ENCODE data around the gene VASP.
A peak's percentile ranks its signal among the peaks of the same experiment; 100 is the strongest.

Gene VASP

GRCh38 chr19:45515081-45515624 is 7.9 kb downstream of the VASP start:
- DNase-seq = peak; percentile 93 to 97 (median 96)

DNA sequence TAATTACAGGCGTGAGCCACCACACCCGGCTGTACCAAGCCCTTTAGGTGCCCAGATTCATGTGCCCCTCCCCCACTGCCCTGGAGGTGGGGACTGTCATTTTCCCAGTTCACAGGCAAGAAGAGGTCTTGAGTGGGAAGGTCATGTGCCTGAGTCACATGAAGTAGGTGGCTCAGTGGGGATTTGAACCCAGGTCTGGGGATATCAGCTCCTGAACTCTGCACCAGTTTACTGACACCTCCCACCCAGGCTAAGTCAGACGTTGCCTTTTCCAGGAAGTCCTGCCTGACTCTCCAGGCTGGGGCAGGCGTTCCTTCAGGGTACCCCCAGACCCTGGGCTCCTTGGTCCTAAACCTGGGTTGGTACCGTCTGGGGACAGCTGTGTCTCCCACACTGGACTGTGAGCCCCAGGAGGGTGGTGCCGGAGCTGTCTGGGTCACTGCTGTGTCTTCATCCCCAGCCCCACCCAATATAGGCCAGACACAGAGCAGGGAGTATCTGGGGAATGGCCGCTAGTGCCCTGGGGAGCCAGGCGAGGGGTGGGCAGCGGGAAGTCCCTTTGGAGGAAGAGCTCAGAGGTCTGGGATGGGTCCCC is 8.6 kb downstream of the VASP start:
- DNase-seq = peak; percentile 62 to 85 (median 82)

GRCh38 chr19:45517238-45517637 is 10.0 kb downstream of the VASP start:
- no peak for DNase-seq

- no peak for DNase-seq
Observed at GRCh38 chr19:45517641-45518468, 10.6 kb downstream of the VASP start.

GRCh38 chr19:45518469-45518826 is 11.2 kb downstream of the VASP start:
- no peak for DNase-seq

GRCh38 chr19:45522010-45522941 is 15.0 kb downstream of the VASP start:
- DNase-seq = no peak

DNA sequence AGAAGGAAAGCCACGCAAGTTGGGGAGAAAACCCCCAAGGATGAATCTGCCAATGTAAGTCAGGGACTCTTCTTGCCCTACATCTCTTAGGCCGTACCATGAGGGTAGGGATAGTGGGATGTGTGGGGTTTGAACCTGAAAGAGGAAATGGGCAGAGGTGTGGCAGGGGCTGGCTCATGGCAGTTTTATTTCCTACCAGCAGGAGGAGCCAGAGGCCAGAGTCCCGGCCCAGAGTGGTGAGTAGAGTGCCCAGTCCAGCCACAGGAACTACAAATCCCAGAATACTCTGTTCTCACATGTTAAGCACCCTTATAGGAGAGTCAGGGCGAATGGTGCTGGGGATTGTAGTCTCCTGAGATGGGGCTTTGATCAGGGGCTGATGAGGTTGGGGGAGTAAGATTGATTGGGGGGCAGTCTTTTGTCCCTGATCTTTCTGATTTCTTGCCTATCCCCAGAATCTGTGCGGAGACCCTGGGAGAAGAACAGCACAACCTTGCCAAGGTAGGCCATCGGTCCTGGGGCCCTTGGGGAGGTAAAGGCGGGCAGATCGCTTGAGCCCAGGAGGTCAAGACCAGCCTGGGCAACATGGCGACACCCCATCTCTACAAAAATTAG is 16.5 kb downstream of the VASP start:
- peak; percentile 87 to 91 (median 89) for DNase-seq

DNA sequence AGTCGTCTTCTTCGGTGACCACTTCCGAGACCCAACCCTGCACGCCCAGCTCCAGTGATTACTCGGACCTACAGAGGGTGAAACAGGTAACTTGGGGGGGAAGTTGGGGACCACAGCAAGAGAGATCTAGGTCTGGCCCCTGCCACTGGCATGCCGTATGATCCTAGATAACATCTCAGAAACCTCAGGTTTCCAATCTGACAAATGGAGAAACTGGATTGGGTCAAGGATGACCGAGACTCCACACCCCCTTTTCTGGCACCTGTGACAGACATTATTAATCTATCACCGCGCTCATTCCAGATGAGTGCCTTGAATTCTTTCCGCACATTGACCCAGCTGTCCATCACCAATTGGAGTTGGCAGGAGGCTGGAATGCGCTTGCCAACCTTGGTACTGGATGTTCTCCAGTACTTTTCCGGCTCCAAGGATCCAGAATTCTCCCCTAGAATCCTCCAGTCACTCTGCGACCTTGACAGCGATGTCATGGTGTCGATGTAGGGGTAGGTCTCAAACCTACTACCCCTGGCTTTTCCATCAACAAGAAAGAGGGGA is 17.4 kb downstream of the VASP start:
- DNase-seq = no peak

DNA sequence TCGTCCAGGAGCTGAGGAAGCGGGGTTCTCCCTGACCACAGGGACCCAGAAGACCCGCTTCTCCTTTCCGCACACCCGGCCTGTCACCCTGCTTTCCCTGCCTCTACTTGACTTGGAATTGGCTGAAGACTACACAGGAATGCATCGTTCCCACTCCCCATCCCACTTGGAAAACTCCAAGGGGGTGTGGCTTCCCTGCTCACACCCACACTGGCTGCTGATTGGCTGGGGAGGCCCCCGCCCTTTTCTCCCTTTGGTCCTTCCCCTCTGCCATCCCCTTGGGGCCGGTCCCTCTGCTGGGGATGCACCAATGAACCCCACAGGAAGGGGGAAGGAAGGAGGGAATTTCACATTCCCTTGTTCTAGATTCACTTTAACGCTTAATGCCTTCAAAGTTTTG is 18.9 kb downstream of the VASP start:
- peak; percentile 47 to 68 (median 50) for DNase-seq

DNA sequence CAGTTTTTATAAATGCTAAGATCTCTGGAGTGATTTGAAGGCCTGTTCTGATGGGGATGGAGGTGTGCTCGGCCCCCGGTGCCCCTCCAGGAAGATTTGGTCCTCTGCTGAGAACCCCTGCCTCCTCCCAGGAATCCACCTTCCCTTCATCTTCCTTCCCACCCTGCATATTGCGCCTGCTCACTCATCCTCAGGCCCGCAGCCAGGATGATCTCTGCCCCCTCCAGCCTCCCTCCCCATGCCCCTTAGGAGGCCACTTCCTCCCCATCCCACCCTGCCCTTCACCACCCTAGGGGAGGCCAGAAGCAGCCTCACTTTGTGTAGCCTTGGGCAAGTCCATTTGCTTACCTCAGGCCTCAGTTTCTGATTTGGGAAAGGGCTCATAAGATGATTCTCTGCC is 19.7 kb downstream of the VASP start:
- no peak for DNase-seq

- DNase-seq = no peak
Observed at GRCh38 chr19:45527731-45528130, 20.5 kb downstream of the VASP start.

DNA sequence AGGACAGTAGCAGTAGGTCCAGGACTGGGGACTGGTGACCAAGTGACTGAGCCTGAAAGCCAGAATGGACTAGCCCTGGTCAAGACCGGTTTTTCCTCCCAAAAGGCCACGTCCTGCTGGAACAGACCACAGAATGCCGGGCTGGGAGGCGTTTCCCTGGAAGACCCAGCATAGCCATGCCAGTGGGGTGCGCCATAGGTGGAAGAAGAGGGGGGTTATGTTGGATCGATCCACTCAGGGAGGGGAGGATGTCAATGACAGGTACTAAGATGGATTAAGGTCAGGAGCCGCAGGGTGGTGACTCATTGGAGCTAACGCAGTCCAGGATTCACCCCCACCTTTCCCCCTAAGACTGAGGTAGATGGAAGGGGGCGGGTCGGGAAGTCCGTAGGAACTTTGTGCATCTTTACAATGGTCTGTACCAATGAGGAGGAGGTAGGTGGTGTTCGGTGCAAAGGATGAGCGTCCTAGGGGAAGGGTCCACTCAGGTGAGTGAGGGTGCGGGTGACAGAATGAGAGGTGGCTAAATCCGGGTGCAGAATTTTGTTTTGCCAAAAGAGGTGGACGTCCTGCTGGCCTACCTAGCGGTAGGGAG is 21.0 kb downstream of the VASP start:
- no peak for DNase-seq

DNA sequence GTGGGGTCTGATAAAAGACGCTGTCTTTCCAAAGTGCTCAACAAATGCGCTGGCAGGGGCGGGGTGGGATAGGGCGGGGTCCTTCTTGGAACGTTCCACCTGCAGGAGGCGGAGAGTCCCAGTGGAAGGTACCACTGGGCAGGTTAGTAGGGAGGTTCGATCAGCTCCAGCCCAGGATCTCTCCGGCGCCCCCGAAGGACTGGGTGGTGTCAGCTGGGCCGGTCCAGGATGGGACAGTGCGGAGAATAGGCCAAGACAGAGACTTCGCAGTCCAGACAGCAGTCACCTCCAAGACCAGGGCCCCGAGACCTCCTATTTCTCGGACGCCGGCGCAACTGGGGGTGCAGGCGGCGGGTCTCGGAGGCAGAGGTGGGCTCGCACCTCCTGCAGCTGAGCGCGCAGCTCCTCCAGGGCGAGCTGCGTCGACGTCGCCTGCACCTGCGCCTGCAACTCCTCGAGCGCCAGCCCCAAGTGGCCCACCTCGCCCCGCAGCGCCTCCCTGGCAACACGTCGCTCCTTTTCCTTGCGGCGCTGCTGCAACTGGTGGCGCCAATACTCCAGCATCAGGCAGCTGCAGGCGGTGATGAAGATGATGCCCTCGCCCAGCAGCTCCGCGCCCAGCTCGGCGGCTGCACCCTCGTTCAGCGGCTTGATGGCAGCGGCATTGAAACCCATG is 21.6 kb downstream of the VASP start:
- DNase-seq = no peak

DNA sequence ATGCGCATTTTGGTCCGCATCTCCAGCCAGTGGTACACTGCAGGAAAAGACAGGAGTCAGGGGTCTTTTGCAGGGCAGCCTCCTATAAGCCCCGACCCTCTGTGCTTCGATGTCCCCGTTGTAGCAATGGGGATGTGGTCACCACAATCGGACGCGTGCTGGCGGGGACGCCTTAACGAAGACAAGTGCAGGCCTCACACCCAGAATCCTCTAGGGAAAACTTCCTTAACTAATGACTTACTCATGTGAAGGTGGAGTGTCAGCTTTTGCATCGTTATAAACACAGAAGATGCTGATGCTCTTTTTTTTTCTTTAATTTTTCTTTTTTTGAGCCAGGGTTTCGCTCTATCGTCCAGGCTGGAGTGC is 22.1 kb downstream of the VASP start:
- DNase-seq = no peak

GRCh38 chr19:45531349-45531748 is 24.1 kb downstream of the VASP start:
- no peak for DNase-seq

GRCh38 chr19:45539459-45539858 is 32.2 kb downstream of the VASP start:
- DNase-seq = no peak

- no peak for DNase-seq
Observed at GRCh38 chr19:45542234-45542668, 35.0 kb downstream of the VASP start.

- DNase-seq = no peak
Observed at GRCh38 chr19:45547211-45547770, 40.0 kb downstream of the VASP start.

DNA sequence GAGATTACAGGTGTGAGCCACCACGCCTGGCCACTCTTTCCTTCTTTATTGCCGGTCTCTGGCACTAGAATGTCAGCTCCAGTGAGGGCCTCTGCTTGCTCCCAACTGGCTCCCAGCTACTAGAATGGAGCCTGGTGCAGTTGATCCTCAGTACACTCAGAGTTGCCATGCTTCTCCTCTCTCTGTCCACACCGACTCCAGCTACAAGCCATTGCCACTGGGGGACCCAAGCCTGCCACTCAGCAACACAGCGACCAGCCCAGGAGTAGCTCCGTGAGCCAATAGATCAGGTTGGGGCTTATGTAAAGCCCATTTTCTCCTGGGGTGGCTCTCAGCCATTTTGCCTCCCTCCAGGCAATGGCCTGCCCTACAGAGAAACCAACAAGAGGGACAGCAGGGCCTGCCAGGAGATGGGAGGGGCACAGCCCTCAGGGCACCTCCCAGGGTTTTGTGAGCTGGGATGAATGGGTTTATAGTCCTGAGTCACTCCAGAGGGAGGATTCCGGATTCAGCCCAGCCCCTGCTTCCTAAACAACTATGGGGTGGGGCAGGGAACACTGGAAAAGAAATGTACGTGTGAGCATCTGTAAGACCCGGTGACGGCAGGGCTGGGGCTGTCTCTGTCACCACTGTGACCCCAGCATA is 40.8 kb downstream of the VASP start:
- no peak for DNase-seq

- no peak for DNase-seq
Observed at GRCh38 chr19:45553464-45553863, 46.2 kb downstream of the VASP start.
